NCI-H526 (cell line): Measurements from ENCODE around the gene NAA60.
A peak's percentile ranks its signal among the peaks of the same experiment; 100 is the strongest.
"Not testable (repeated sequence)": the region's sequence is repeated elsewhere in the genome, so short reads cannot be mapped to it uniquely, and the experiment has no call there.

ENCODE experiments used
- DNase-seq, 2 experiments: peaks; one replicate each; lab custom pipeline; 2025; lab: John Stamatoyannopoulos, UW

NAA60 gene

GRCh38 chr16:3484318-3485096, 41.0 kb downstream of the NAA60 start:
- DNase-seq, result no peak

DNA sequence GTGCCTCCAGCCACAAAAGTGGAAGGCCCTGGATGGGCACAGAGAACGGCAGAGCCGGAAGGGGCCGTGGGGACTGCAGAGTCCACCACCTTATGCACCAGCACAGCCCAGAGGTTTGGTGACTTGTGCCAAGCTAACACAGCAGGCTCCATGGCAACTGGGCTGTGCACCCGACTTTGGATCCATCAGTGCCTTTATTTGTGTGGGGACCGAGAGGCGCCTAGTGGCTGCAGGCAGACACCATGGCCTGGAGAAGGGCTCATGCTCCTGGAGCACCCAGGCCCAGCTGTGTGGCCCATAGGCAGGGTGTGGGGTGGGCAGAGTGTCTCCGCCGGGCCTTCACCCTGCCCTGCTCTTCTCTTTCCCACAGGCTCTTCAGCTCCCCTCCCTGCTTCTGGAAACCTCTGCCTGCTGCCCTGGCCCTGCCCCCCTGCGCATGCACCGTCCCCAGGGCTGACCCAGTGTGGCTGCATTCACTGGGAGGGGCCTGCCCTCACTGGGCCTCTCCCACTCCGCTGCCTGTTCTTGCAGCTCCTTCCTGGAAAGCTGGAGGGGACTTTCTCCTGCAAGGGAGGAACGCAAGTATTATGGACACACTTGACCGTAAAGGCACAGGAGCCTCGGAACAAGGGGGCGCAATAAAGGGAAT, 41.7 kb downstream of the NAA60 start:
- no peak for DNase-seq

- DNase-seq, result no peak
Measured at GRCh38 chr16:3485821-3486505, 42.5 kb downstream of the NAA60 start.

DNA sequence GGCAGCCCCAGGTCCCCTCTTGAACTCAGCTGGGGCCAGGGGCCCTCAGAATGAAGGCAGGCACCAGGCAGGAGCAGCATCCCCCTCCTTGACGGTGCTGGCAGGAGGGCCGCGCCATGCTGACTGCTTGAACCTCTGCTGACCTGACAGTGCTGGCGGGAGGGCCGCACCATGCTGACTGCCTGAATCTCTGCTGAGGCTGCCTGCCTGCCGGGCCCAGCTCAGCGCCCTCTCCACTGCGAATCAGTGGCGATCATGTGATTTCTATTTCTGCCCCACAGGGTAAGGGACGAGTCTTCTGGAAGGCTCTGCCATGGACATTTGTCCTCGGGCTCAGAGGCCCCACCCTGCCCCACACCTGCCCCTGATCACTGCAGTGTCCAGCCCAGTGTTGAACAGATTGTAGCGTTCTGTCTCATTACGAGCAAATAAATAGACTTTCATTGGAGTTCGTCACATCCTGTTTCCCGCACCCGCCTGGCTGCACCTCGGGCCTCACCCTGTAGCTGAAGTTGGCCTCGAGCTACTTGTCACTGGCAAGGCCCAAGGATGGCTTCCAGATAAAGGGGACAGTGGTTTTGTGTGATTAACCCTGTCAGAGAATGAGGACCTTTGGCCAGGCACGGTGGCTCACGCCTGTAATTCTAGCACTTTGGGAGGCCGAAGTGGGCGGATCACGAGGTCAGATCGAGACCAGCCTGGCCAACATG, 43.2 kb downstream of the NAA60 start:
- no peak for DNase-seq

DNA sequence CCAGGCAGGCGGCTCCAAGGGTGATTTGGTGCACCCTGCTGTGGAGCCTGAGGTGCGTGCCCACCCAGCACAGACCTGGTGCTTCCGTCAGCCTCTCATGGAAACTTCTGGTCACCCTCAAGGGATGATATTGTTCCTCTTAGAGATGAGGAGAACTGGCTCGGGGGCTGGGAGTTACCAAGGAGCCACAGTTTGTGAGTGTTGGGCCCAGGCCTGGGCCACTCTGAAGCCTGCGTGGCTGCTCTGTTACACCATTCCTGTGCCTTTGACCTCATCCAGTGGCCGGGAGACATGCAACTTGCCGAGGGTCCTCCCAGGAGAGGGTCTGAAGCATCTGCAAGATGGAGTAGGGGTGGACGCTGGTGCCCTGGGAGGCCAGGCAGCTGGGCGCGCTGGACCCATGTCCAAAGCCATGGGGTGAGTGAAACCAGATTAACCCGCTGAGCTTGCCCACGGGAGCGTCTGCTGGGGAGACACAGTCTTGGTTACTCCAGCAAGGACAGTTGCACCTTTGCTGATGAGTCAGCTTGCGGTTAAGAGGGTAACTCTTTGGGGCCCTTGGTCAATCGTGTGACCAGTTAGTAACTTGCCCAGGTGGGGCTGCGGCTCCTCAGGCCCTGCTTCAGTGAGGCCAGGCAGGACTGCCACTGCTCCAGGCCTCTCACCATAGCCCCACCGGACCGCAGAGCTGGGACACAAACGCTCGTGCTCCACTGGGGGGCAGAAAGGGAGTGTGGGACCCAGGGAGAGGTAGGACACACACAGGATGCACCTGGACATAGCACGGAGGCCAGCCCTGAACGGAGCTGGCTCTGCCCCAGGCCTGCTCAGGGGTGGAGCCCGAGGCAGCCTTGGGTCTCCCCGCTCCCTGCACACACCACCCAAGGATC, 44.3 kb downstream of the NAA60 start:
- no peak for DNase-seq

DNA sequence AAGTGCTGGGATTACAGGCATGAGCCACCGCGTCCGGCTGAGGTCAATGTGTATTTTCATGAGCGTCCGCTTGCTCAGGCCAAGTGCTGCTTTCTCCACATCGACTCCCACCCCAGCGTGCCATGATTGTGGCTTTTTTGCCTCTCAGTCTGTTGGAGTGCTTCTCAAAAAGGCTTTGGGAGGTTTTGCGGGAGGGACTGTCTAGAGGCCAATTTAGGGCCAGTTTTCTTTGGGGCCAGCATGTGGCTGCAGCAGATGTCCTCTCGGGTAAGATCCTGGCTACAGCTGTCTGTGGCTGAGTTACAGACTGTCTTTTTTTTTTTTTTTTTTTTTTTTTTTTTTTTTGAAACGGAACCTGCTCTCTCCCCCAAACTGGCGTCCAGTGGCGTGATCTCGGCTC, 45.3 kb downstream of the NAA60 start:
- DNase-seq, result no peak

- peak in 1 of 2 experiments; percentile 26 for DNase-seq
Measured at GRCh38 chr16:3490911-3491629, 47.6 kb downstream of the NAA60 start.

- no peak for DNase-seq
Measured at GRCh38 chr16:3492356-3492755, 48.9 kb downstream of the NAA60 start.

DNA sequence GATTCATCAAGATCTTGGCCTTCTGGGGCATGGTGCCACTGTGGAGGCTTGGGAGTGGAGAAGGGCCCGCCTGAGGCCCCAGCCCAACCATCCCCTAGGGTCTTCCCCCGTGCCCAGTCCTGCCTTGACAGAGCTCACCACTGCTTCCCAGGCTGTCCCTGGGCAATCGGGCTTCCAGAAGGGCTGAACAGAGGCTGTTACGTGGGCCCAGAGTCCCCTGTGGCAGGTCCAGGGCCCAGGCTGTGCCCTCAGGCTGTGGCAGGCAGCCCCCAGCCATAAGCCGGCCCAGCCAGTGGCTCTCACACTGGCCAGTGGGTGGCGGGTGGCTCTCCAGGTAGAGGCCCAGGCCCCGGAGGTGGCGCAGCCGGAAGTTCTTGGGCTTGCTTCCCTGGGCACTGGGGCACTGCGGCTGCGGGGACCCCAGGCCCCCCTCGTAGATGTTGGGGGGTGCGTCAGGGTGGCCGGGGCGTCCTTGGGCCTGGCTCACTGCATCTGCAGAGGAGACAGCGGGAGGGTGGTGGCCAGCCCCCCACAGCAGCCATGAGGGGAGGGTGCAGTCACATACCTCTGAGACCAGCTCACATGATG, 51.0 kb downstream of the NAA60 start:
- no peak for DNase-seq

GRCh38 chr16:3495176-3495575, 51.7 kb downstream of the NAA60 start, which contains the start of gene C16orf90:
Gene C16orf90, minus strand, starts transcription at chr16:3495489. Its CDS starts 68 bp downstream, at chr16:3495421.
- DNase-seq, result no peak

GRCh38 chr16:3496386-3496785, 52.9 kb downstream of the NAA60 start:
- DNase-seq, result no peak

DNA sequence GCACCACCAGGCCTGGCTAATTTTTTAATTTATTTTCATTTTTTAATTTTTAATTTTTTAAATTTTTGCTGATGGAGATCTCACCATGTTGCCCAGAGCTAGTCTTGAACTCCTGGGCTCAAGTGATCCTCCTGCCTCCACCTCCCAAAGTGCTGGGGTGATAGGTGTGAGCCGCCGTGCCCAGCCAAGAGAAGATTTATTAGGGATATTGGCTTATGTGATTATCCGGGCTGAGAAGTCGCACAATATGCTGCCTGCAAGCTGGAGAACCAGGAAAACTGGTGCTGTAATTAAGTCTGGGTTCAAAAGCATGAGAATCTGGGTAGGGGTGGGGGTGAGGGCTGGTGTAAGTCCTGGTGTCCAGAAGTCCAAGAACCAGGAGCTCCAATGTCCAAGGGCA, 54.3 kb downstream of the NAA60 start:
- no peak for DNase-seq

GRCh38 chr16:3498988-3499387, 55.5 kb downstream of the NAA60 start:
- no peak for DNase-seq

DNA sequence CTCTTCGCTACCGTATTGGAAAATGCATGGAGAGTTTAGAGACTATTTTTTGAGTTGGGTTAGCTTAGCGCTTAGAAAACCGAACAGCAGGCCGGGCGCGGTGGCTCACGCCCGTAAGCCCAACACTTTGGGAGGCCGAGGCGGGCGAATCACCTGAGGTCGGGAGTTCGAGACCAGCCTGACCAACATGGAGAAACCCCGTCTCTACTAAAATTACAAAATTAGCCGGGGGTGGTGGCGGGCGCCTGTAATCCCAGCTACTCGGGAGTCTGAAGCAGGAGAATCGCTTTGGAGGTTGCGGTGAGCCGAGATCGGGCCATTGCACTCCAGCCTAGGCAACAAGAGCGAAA, 57.9 kb downstream of the NAA60 start:
- not testable (repeated sequence) for DNase-seq

DNA sequence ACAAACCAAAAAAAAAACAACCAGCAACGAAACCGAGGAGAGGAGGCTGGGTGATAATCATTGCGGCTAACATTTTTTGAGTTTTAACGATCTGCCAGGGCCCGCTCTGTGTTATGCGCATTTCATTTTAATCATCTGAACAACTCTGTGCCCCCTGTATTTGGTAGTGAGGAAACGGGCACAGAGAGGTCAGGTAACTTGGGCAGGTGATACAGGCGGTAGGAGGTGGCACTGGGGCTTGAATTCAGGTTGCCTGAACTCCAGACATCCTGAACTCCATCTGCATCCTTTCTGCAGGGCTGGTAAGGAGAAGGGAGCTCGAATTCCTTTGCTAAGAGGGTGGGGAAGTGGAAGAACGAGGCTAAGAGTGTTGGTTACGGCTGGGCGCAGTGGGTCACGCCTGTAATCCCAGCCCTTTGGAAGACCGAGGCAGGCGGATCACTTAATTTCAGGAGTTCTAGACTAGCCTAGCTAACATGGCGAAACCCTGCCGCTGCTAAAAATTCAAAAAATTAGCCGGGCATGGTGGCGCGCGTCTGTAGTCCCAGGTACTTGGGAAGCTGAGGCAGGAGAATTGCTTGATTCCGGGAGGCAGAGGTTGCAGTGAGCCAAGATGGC, 58.4 kb downstream of the NAA60 start:
- no peak for DNase-seq

GRCh38 chr16:3503523-3503922, 60.0 kb downstream of the NAA60 start:
- DNase-seq, result no peak

DNA sequence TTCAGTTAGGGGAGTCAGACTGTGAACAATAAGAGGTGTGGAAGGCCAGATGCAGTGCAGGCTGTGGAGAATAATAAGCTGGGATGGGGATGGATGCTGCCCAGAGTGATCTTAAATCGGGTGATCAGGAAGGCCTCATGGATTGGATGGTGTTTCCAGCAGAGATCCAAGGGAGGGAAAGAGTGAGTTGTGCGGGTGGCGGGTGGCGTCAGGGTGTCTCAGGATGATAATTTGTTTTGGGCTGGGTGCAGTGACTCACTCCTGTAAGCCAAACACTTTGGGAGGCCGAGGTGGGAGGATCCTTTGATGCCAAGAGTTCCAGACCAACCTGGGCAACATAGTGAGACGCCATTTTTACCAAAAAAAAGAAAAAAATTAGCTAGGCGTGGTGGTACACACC, 65.3 kb downstream of the NAA60 start:
- no peak for DNase-seq

DNA sequence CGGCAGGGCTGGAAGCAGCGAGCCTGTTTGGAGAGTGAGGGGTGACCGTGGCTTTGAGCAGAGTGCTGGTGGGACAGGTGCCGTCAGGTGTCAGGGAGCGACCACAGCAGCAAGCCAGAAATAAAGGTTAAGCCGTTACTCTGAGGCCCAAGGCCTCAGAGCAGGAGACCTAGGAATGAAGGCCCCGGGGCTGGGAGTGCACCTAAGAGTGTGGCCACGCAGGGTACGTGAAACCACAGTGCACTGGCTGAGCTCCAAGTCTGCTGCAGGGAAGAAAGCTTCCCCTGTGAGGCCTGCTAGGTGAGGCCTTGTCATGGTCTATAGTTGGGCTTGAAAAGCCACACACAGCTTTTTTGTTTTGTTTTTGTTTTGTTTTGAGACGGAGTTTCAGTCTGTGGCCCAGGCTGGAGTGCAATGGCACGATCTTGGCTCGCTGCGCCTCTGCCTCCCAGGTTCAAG, 66.0 kb downstream of the NAA60 start:
- DNase-seq, result no peak

- no peak for DNase-seq
Measured at GRCh38 chr16:3510416-3510815, 66.9 kb downstream of the NAA60 start.
